Activated gamma-delta T cell (primary cell): ENCODE measurements around the gene SLC17A2.

Experiments
- DNase-seq: peaks from one replicate; lab custom pipeline; 2025; lab: John Stamatoyannopoulos, UW

SLC17A2 gene

GRCh38 chr6:25886066-25886465 lies 44.4 kb downstream of the SLC17A2 start:
- no peak for DNase-seq

- no peak for DNase-seq
These were observed 46.5 kb downstream of the SLC17A2 start for GRCh38 chr6:25883991-25884390.

- no peak for DNase-seq
These were observed 47.0 kb downstream of the SLC17A2 start for GRCh38 chr6:25883536-25883935.

GRCh38 chr6:25882051-25882496 lies 48.4 kb downstream of the SLC17A2 start:
- DNase-seq: peak; percentile 17

GRCh38 chr6:25880601-25881000 lies 49.9 kb downstream of the SLC17A2 start:
- DNase-seq: no peak

- DNase-seq: no peak
These were observed 51.7 kb downstream of the SLC17A2 start for GRCh38 chr6:25878721-25879322.

- DNase-seq: no peak
These were observed 54.4 kb downstream of the SLC17A2 start for GRCh38 chr6:25875926-25876602.

GRCh38 chr6:25875563-25875905 lies 55.0 kb downstream of the SLC17A2 start:
- no peak for DNase-seq

- no peak for DNase-seq
These were observed 55.5 kb downstream of the SLC17A2 start for GRCh38 chr6:25874822-25875562.

GRCh38 chr6:25874118-25874517 lies 56.4 kb downstream of the SLC17A2 start, which contains the start of gene SLC17A3:
SLC17A3 (minus strand) TSS chr6:25874243; CDS start chr6:25868387, 5,856 bp downstream.
- DNase-seq: no peak

GRCh38 chr6:25872814-25873213 lies 57.7 kb downstream of the SLC17A2 start:
- DNase-seq: no peak

GRCh38 chr6:25869840-25870239 lies 60.7 kb downstream of the SLC17A2 start:
- DNase-seq: no peak

- no peak for DNase-seq
These were observed 61.9 kb downstream of the SLC17A2 start for GRCh38 chr6:25868436-25869183.

- no peak for DNase-seq
These were observed 64.5 kb downstream of the SLC17A2 start for GRCh38 chr6:25866011-25866410.

GRCh38 chr6:25863360-25863759 lies 67.1 kb downstream of the SLC17A2 start:
- no peak for DNase-seq
